Measurements from ENCODE around the gene FDXACB1. TPM values are rescaled to one million over a fixed set of nuclear protein-coding genes. Genes with fewer than 3 reads are reported as not detected.

FDXACB1 gene
- total RNA-seq, 1 donor = 3.7 TPM

- no peak overlapping the region for H3K4me3 ChIP-seq (ENCODE audit: low read depth, low read length)
- no peak for DNase-seq (ENCODE audit: low read depth)
- no peak for TF ChIP-seq CTCF (IDR thresholded peaks at IDR 0.05; ENCODE audit: insufficient read depth, low read length)
These were observed 41.5 kb downstream of the FDXACB1 start for GRCh38 chr11:111837366-111837891.

GRCh38 chr11:111836721-111837120 is 42.2 kb downstream of the FDXACB1 start:
- DNase-seq (ENCODE audit: low read depth) = no peak
- TF ChIP-seq CTCF (IDR thresholded peaks at IDR 0.05; ENCODE audit: insufficient read depth, low read length) = no peak
- no peak overlapping the region for H3K4me3 ChIP-seq (ENCODE audit: low read depth, low read length)

GRCh38 chr11:111836162-111836561 is 42.8 kb downstream of the FDXACB1 start:
- no peak overlapping the region for H3K4me3 ChIP-seq (ENCODE audit: low read depth, low read length)
- no peak for DNase-seq (ENCODE audit: low read depth)
- no peak for TF ChIP-seq CTCF (IDR thresholded peaks at IDR 0.05; ENCODE audit: insufficient read depth, low read length)

- TF ChIP-seq CTCF (IDR thresholded peaks at IDR 0.05; ENCODE audit: insufficient read depth, low read length) = no peak
- no peak overlapping the region for H3K4me3 ChIP-seq (ENCODE audit: low read depth, low read length)
- DNase-seq (ENCODE audit: low read depth) = no peak
These were observed 43.3 kb downstream of the FDXACB1 start for GRCh38 chr11:111835665-111836064.

- no peak overlapping the region for H3K4me3 ChIP-seq (ENCODE audit: low read depth, low read length)
- no peak for TF ChIP-seq CTCF (IDR thresholded peaks at IDR 0.05; ENCODE audit: insufficient read depth, low read length)
- DNase-seq (ENCODE audit: low read depth) = no peak
These were observed 44.4 kb downstream of the FDXACB1 start for GRCh38 chr11:111834432-111835163.

GRCh38 chr11:111833524-111833923 is 45.4 kb downstream of the FDXACB1 start:
- no peak overlapping the region for H3K4me3 ChIP-seq (ENCODE audit: low read depth, low read length)
- DNase-seq (ENCODE audit: low read depth) = no peak
- TF ChIP-seq CTCF (IDR thresholded peaks at IDR 0.05; ENCODE audit: insufficient read depth, low read length) = no peak
